Measurements from ENCODE around the gene PLA2G7. TPM values are rescaled to one million over a fixed set of nuclear protein-coding genes. Genes with fewer than 3 reads are reported as not detected.

Gene PLA2G7
- total RNA-seq, 1 experiment from 2014 or later, result 1.7 TPM

- H3K4me2 ChIP-seq (ENCODE audit: insufficient read depth, insufficient read length, low read length), result no peak overlapping the region
- H3K27ac ChIP-seq (ENCODE audit: insufficient read length, low read depth, low read length), result no peak overlapping the region
- no peaks in the 10 kb centered on the region for H3K79me1 ChIP-seq (ENCODE audit: insufficient read depth, low read depth, low read length, poor library complexity, severe bottlenecking)
- no peaks in the 10 kb centered on the region for H3K79me2 ChIP-seq (ENCODE audit: insufficient read depth, low read length)
- H4K91ac ChIP-seq (ENCODE audit: insufficient read length, low read depth, low read length), result no peak overlapping the region
- no peak overlapping the region for H2BK5ac ChIP-seq (ENCODE audit: insufficient read length, low read length)
- no peak overlapping the region for H2BK20ac ChIP-seq (ENCODE audit: low read depth, low read length, poor library complexity, severe bottlenecking)
- no peak overlapping the region for H2AK5ac ChIP-seq (ENCODE audit: insufficient read length, low read length)
- H2BK15ac ChIP-seq (ENCODE audit: low read depth, low read length), result no peak overlapping the region
- H3K14ac ChIP-seq (ENCODE audit: insufficient read depth, low read length), result no peak overlapping the region
- H3K23ac ChIP-seq (ENCODE audit: insufficient read length, low read depth, low read length), result no peak overlapping the region
- H3K23me2 ChIP-seq (ENCODE audit: insufficient read length, low read depth, low read length, poor library complexity, severe bottlenecking), result no peaks in the 10 kb centered on the region
- Mint-ChIP-seq H3K4me1 (no peaks in the 10 kb centered on the region), H3K9me3 (no peaks in the 10 kb centered on the region), H3K36me3 (ENCODE audit: insufficient read depth in 1 of 3, low read depth in 3 of 3) (no peaks in the 10 kb centered on the region), H3K27me3 (ENCODE audit: low read depth) (peaks cover 2% of the 10 kb centered on the region), H3K4me3 (no peak overlapping the region), H3K27ac (no peak overlapping the region)
- no peak for DNase-seq
- no peak overlapping the region for H4K5ac ChIP-seq (ENCODE audit: insufficient read length, low read depth, low read length)
- H2AFZ ChIP-seq (ENCODE audit: low read length), result no peak overlapping the region
- H3K56ac ChIP-seq (ENCODE audit: insufficient read length, low read depth, low read length), result no peak overlapping the region
- no peak overlapping the region for H3T11ph ChIP-seq (ENCODE audit: low read length)
- H3K9me3 ChIP-seq (ENCODE audit: control insufficient read depth, low read depth, low read length), result no peaks in the 10 kb centered on the region
- H4K20me1 ChIP-seq (ENCODE audit: control insufficient read depth, insufficient read depth, insufficient read length), result no peaks in the 10 kb centered on the region
- H4K8ac ChIP-seq (replicated peaks; ENCODE audit: insufficient read length, low read depth, low read length), result no peak overlapping the region
- TF ChIP-seq CTCF (conservative IDR thresholded peaks at IDR 0.05), result no peak
- H3K18ac ChIP-seq (ENCODE audit: insufficient read length, low read depth, low read length), result no peak overlapping the region
- H3K4me1 ChIP-seq (ENCODE audit: insufficient read depth, low read length), result no peaks in the 10 kb centered on the region
- no peak overlapping the region for H2BK12ac ChIP-seq (ENCODE audit: insufficient read length, low read depth, low read length)
- no peak overlapping the region for H3K9ac ChIP-seq (ENCODE audit: extremely low read depth, insufficient read length, low read length)
- H3K27me3 ChIP-seq (ENCODE audit: insufficient read depth, low read length), result no peaks in the 10 kb centered on the region
- no peak overlapping the region for H3K4ac ChIP-seq (ENCODE audit: low read depth, low read length)
- WGBS (ENCODE audit: extremely low coverage, insufficient read length, low lambda C conversion rate), result no CpG with 5 or more reads among the region's 1 CpG
- no peak overlapping the region for H2BK120ac ChIP-seq (ENCODE audit: low read depth, low read length, poor library complexity, severe bottlenecking)
Measured at GRCh38 chr6:46784535-46784934, 49.4 kb upstream of the PLA2G7 start.
